Measurements from ENCODE around the gene OSR1.

DNA sequence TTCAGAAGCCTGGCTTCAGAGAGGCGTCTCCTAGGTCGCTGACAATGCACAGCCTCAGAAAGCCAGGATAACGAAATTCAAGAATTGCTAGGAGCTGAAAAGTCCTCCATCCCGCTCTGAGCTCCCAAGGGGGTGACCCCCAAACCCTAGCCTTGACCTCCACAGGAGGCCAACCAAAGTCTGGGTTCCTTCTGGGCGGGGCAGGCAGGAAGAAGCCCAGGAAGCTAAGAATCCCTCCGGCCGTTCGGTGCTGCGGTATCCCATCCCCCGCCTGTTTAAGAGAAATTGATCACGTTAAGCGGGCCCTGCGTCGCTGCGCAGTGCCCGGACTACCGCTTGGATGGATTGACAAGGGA lies 2.5 kb upstream of the OSR1 start:
- TF ChIP-seq, protein P1, sequence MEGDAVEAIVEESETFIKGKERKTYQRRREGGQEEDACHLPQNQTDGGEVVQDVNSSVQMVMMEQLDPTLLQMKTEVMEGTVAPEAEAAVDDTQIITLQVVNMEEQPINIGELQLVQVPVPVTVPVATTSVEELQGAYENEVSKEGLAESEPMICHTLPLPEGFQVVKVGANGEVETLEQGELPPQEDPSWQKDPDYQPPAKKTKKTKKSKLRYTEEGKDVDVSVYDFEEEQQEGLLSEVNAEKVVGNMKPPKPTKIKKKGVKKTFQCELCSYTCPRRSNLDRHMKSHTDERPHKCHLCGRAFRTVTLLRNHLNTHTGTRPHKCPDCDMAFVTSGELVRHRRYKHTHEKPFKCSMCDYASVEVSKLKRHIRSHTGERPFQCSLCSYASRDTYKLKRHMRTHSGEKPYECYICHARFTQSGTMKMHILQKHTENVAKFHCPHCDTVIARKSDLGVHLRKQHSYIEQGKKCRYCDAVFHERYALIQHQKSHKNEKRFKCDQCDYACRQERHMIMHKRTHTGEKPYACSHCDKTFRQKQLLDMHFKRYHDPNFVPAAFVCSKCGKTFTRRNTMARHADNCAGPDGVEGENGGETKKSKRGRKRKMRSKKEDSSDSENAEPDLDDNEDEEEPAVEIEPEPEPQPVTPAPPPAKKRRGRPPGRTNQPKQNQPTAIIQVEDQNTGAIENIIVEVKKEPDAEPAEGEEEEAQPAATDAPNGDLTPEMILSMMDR (conservative IDR thresholded peaks at IDR 0.05 in 1 of 2, IDR thresholded peaks at IDR 0.05 in 1 of 2; ENCODE audit: low read depth in 1 of 2, low read length in 2 of 2) = no peak
- no peak for TF ChIP-seq EZH2 (IDR thresholded peaks at IDR 0.05; ENCODE audit: low read length, missing control alignments)
